Brain pericyte (primary cell): Measurements from ENCODE around the gene BRD8.
"Not testable (repeated sequence)": the region's sequence is repeated elsewhere in the genome, so short reads cannot be mapped to it uniquely, and the experiment has no call there.

Experiments used
- DNase-seq: peaks from one replicate; pipeline ENCODE4 v3.0.0-alpha.2; 2012; ENCODE audit warnings: low read depth, low spot score

Gene BRD8

GRCh38 chr5:138178516-138179276 lies at the start of gene BRD8, which contains the start of gene KIF20A:
TSS of gene BRD8 (minus strand) at chr5:138178630. CDS start at chr5:138178614, 16 bp downstream.
TSS of gene KIF20A (plus strand) at chr5:138179112. CDS start at chr5:138179681, 569 bp downstream.
- DNase-seq: peak; percentile 89

- DNase-seq: no peak
Measured at GRCh38 chr5:138226910-138227309, 48.5 kb upstream of the BRD8 start.

- DNase-seq: no peak
Measured at GRCh38 chr5:138224712-138225111, 46.3 kb upstream of the BRD8 start.

- no peak for DNase-seq
Measured at GRCh38 chr5:138223532-138223931, 45.1 kb upstream of the BRD8 start.

- DNase-seq: no peak
Measured at GRCh38 chr5:138216799-138217198, 38.4 kb upstream of the BRD8 start.

GRCh38 chr5:138213161-138214029 lies 35.0 kb upstream of the BRD8 start, which contains the start of gene CDC23:
TSS of gene CDC23 (minus strand) at chr5:138213323. CDS start at chr5:138213312, 11 bp downstream.
- DNase-seq: peak; percentile 89

- no peak for DNase-seq
Measured at GRCh38 chr5:138212828-138213160, 34.4 kb upstream of the BRD8 start.

GRCh38 chr5:138210985-138211384 lies 32.6 kb upstream of the BRD8 start:
- DNase-seq: no peak

GRCh38 chr5:138193859-138194258 lies 15.4 kb upstream of the BRD8 start:
- not testable (repeated sequence) for DNase-seq

- no peak for DNase-seq
Measured at GRCh38 chr5:138192826-138193225, 14.4 kb upstream of the BRD8 start.

- no peak for DNase-seq
Measured at GRCh38 chr5:138188626-138189025, 10.2 kb upstream of the BRD8 start.

- DNase-seq: no peak
Measured at GRCh38 chr5:138186002-138186447, 7.6 kb upstream of the BRD8 start.

GRCh38 chr5:138182808-138183207 lies 4.4 kb upstream of the BRD8 start:
- no peak for DNase-seq

- no peak for DNase-seq
Measured at GRCh38 chr5:138180841-138181240, 2.4 kb upstream of the BRD8 start.

- peak; percentile 38 for DNase-seq
Measured at GRCh38 chr5:138180183-138180782, 1.9 kb upstream of the BRD8 start.

- DNase-seq: no peak
Measured at GRCh38 chr5:138179277-138179857, 937 bp upstream of the BRD8 start.

- no peak for DNase-seq
Measured at GRCh38 chr5:138177941-138178515, 402 bp downstream of the BRD8 start.

GRCh38 chr5:138170299-138170698 lies 8.1 kb downstream of the BRD8 start:
- DNase-seq: no peak

GRCh38 chr5:138169124-138169523 lies 9.3 kb downstream of the BRD8 start:
- no peak for DNase-seq

- no peak for DNase-seq
Measured at GRCh38 chr5:138163721-138164120, 14.7 kb downstream of the BRD8 start.

- DNase-seq: no peak
Measured at GRCh38 chr5:138160706-138161105, 17.7 kb downstream of the BRD8 start.
